HEK293T (cell line): ENCODE measurements around the gene VAV3.

Experiments
- CTCF ChIA-PET: fragments of 350-600 bp; formaldehyde crosslinking; extraction: SDS; loops from one replicate; lab custom pipeline; 2021; ENCODE audit warnings: antibody characterized with exemption, inconsistent platforms; lab: Yijun Ruan, JAX
- POLR2A ChIA-PET: fragments of 350-600 bp; formaldehyde crosslinking; extraction: SDS; loops from one replicate; lab custom pipeline; 2020; ENCODE audit warnings: antibody characterized with exemption, inconsistent platforms; lab: Yijun Ruan, JAX
- DNase-seq: peaks from one replicate; pipeline ENCODE4 v3.0.0; 2012; ENCODE audit warnings: mixed read lengths; ENCODE audit errors: extremely low spot score
- ARNT ChIP-seq: fragments of 450-650 bp; IDR thresholded peaks from 2 replicates; pipeline ENCODE4 v1.6.1; 2017; ENCODE audit warnings: mild to moderate bottlenecking
- BHLHE40 ChIP-seq: fragments of 450-650 bp; IDR thresholded peaks from 2 replicates; pipeline ENCODE4 v1.6.1; 2016; ENCODE audit warnings: mild to moderate bottlenecking, moderate library complexity, borderline replicate concordance
- CTBP1 ChIP-seq: fragments of 450-650 bp; IDR thresholded peaks from 2 replicates; pipeline ENCODE4 v1.6.1; 2016; ENCODE audit warnings: borderline replicate concordance
- ELF4 ChIP-seq: fragments of 450-650 bp; IDR thresholded peaks from 2 replicates; pipeline ENCODE4 v1.6.1; 2017; ENCODE audit warnings: antibody characterized with exemption
- FOXA1 ChIP-seq: fragments of 450-650 bp; IDR thresholded peaks from 2 replicates; pipeline ENCODE4 v1.6.1; 2016; ENCODE audit warnings: mild to moderate bottlenecking
- FOXK2 ChIP-seq: fragments of 450-650 bp; IDR thresholded peaks from 2 replicates; pipeline ENCODE4 v1.6.1; 2016; ENCODE audit warnings: mild to moderate bottlenecking
- FOXM1 ChIP-seq: fragments of 450-650 bp; IDR thresholded peaks from 2 replicates; pipeline ENCODE4 v1.6.1; 2017; ENCODE audit warnings: mild to moderate bottlenecking, borderline replicate concordance
- HDGF ChIP-seq: fragments of 450-650 bp; IDR thresholded peaks from 2 replicates; pipeline ENCODE4 v1.6.1; 2017; ENCODE audit warnings: antibody characterized with exemption, borderline replicate concordance
- L3MBTL2 ChIP-seq: fragments of 450-650 bp; conservative IDR thresholded peaks from 2 replicates; pipeline ENCODE4 v1.6.1; 2016; ENCODE audit warnings: mild to moderate bottlenecking
- LEF1 ChIP-seq: fragments of 450-650 bp; IDR thresholded peaks from 2 replicates; pipeline ENCODE4 v1.6.1; 2017; ENCODE audit warnings: mild to moderate bottlenecking, borderline replicate concordance
- NFRKB ChIP-seq: fragments of 450-650 bp; IDR thresholded peaks from 2 replicates; pipeline ENCODE4 v1.6.1; 2016; ENCODE audit warnings: mild to moderate bottlenecking, moderate library complexity
- PKNOX1 ChIP-seq: fragments of 450-650 bp; IDR thresholded peaks from 2 replicates; pipeline ENCODE4 v1.6.1; 2016
- SP1 ChIP-seq: fragments of 450-650 bp; IDR thresholded peaks from 2 replicates; pipeline ENCODE4 v1.6.1; 2017
- SUZ12 ChIP-seq: fragments of 450-650 bp; IDR thresholded peaks from 2 replicates; pipeline ENCODE4 v1.6.1; 2016; ENCODE audit warnings: mild to moderate bottlenecking
- TARDBP ChIP-seq: fragments of 450-650 bp; IDR thresholded peaks from 2 replicates; pipeline ENCODE4 v1.6.1; 2016
- ZNF384 ChIP-seq: fragments of 450-650 bp; IDR thresholded peaks from 2 replicates; pipeline ENCODE4 v1.6.1; 2016

Gene VAV3

DNA sequence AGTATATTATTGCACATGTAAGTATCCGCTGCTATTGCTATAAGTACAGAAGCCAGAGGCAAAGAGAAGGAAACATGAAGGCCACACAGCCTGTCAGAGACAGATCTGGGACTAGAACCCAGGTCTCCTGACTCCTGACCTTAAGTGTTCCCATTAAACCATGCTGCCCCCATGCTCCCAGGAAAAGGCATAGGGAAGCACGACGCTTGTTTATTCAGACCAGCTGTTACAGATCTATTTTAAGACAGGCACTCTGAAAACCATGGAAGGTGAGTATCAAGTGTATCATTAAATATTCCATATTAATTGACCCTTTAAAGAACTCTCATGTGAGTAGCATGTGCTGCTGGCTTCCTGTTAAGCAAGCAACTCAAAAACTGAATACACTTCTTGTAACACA, 11.4 kb downstream of the VAV3 start:
- ChIA-PET POLR2A (no interaction called here), CTCF (no interaction called here)

DNA sequence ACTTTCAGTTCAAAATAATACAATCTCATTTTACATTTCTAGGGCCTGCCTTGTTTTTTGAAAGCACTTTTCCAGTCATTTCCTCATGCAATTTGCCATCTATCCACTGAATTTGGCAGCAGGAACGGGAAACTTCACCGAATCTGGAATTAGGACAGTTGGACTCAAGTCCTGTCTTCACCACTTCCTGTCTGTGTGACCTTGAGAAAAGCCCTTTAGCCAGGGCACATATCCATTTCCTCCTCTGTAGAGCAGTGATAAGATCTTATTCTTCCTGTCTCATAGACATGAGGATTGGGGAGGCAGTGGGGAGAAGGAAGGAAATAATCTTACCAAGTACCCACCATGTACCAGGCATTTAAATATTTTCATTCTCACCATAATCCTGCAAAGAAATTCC, 12.0 kb downstream of the VAV3 start:
- POLR2A ChIA-PET, result no interaction called here
- CTCF ChIA-PET, result no interaction called here

More for the DNA sequence above, 11.4 kb downstream of the VAV3 start:
- TF ChIP-seq ARNT (no peak), ZNF384 (no peak), FOXA1 (no peak), HDGF (no peak), ELF4 (no peak), TARDBP (no peak), BHLHE40 (no peak), SUZ12 (no peak), FOXK2 (no peak), SP1 (no peak), L3MBTL2 (no peak), NFRKB (no peak), FOXM1 (no peak), PKNOX1 (no peak), CTBP1 (no peak), LEF1 (no peak)
- DNase-seq, result no peak

DNA sequence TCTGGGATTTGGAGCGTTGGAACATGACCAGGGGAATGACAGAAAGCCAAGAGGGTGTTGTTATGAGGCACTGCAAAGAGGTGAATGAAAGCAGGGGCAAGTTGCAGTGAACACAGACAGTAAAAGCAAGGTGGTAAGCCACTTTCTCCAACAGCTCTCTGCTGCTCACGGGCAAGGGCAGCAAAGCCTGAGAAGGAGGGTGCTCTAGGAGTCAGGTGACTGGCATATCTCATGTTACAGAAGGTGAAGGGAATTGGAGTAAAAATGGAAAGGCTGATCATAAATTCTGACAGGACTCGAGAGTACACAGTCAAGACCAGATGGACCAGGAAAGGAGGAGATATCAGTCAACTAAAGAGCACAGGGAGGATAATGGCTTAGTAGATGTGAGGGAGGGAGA, 14.5 kb downstream of the VAV3 start:
- DNase-seq, result no peak
- ChIA-PET POLR2A (no interaction called here), CTCF (no interaction called here)
- no peak for TF ChIP-seq BHLHE40
- no peak for TF ChIP-seq FOXM1
- TF ChIP-seq SUZ12, result no peak
- TF ChIP-seq ELF4, result no peak
- TF ChIP-seq L3MBTL2, result no peak
- TF ChIP-seq SP1, result no peak
- TF ChIP-seq CTBP1, result no peak
- TF ChIP-seq TARDBP, result no peak
- no peak for TF ChIP-seq FOXA1
- no peak for TF ChIP-seq FOXK2
- TF ChIP-seq ZNF384, result no peak
- TF ChIP-seq ARNT, result no peak
- no peak for TF ChIP-seq HDGF
- no peak for TF ChIP-seq LEF1
- no peak for TF ChIP-seq NFRKB
- TF ChIP-seq PKNOX1, result no peak

More for the DNA sequence above, 12.0 kb downstream of the VAV3 start:
- no peak for DNase-seq
- TF ChIP-seq LEF1 (no peak), SUZ12 (no peak), FOXA1 (no peak), CTBP1 (no peak), SP1 (no peak), FOXK2 (no peak), ELF4 (no peak), HDGF (no peak), FOXM1 (no peak), L3MBTL2 (no peak), TARDBP (no peak), ZNF384 (no peak), NFRKB (no peak), BHLHE40 (no peak), ARNT (no peak)

GRCh38 chr1:107949467-107950253, 15.3 kb downstream of the VAV3 start:
- DNase-seq, result no peak
- TF ChIP-seq ARNT, result no peak
- TF ChIP-seq SUZ12, result no peak
- no peak for TF ChIP-seq ELF4
- no peak for TF ChIP-seq TARDBP
- TF ChIP-seq L3MBTL2, result no peak
- TF ChIP-seq FOXA1, result no peak
- TF ChIP-seq BHLHE40, result no peak
- TF ChIP-seq FOXK2, result no peak
- TF ChIP-seq ZNF384, result no peak
- TF ChIP-seq CTBP1, result no peak
- no peak for TF ChIP-seq PKNOX1
- no peak for TF ChIP-seq SP1
- no peak for TF ChIP-seq NFRKB
- no peak for TF ChIP-seq LEF1
- TF ChIP-seq FOXM1, result no peak
- TF ChIP-seq HDGF, result no peak
- CTCF ChIA-PET, result no interaction called here
- POLR2A ChIA-PET, result no interaction called here

DNA sequence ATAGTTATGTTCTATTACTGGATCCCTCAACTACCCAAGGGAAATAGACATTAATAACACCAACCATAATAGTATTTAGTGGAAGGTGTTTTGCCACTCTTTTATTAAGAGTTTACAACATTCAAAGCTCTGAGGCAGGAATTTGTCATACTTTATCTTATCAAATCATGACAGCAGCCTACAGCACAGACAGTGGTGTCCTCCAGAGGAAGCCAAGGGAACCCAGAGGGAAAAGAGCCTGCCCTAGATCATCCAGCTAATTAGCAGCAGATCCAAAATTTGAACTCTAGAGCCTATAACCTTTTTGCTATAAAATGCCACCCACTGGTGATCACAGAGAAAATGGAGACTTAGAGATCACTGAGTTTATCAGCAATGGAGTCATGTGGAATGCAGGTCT, 18.2 kb downstream of the VAV3 start:
- no peak for DNase-seq
- POLR2A ChIA-PET, result no interaction called here
- CTCF ChIA-PET, result no interaction called here
- no peak for TF ChIP-seq SP1
- no peak for TF ChIP-seq ELF4
- no peak for TF ChIP-seq L3MBTL2
- no peak for TF ChIP-seq PKNOX1
- TF ChIP-seq TARDBP, result no peak
- no peak for TF ChIP-seq SUZ12
- TF ChIP-seq LEF1, result no peak
- no peak for TF ChIP-seq BHLHE40
- TF ChIP-seq CTBP1, result no peak
- TF ChIP-seq FOXA1, result no peak
- no peak for TF ChIP-seq FOXK2
- TF ChIP-seq NFRKB, result no peak
- no peak for TF ChIP-seq ARNT
- TF ChIP-seq HDGF, result no peak
- TF ChIP-seq ZNF384, result no peak
